ENCODE measurements around the gene LONP1.
"Not testable (repeated sequence)": the region's sequence is repeated elsewhere in the genome, so short reads cannot be mapped to it uniquely, and the experiment has no call there.

Gene LONP1

DNA sequence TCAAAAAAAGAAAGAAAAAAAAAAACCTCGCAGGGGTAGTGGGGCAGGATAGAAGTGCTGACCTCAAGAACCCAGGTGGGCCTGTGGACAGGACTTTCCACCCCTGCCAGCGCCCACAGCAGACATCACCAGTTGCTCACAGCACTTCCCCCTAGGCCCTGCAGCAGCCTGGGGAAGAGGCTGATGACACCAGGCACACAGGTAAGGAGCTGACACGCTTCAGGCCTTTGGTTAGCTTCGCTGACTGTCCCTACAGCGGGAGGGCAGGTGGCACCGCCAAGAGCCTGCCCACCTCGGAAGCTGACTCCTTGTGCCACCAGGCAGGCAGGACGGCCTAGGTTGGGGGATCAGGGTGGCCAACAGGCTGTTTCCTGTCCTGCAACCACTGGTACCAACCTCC, 8.9 kb downstream of the LONP1 start:
- Histone ChIP-seq H3K4me1 (ENCODE audit: control insufficient read depth, insufficient read depth, low read length) (no peaks in the 10 kb centered on the region), H3K27me3 (ENCODE audit: control insufficient read depth, insufficient read depth, low read length) (no peaks in the 10 kb centered on the region), H3K9ac (ENCODE audit: low read length) (no peak overlapping the region), H3K36me3 (ENCODE audit: control insufficient read depth, insufficient read depth, low read length) (peaks cover 85% of the 10 kb centered on the region), H3K9me3 (ENCODE audit: control insufficient read depth, insufficient read depth, low read depth, low read length) (no peaks in the 10 kb centered on the region), H3K27ac (ENCODE audit: low read depth, low read length) (no peak overlapping the region), H3K4me3 (ENCODE audit: low read depth, low read length) (no peak overlapping the region)

DNA sequence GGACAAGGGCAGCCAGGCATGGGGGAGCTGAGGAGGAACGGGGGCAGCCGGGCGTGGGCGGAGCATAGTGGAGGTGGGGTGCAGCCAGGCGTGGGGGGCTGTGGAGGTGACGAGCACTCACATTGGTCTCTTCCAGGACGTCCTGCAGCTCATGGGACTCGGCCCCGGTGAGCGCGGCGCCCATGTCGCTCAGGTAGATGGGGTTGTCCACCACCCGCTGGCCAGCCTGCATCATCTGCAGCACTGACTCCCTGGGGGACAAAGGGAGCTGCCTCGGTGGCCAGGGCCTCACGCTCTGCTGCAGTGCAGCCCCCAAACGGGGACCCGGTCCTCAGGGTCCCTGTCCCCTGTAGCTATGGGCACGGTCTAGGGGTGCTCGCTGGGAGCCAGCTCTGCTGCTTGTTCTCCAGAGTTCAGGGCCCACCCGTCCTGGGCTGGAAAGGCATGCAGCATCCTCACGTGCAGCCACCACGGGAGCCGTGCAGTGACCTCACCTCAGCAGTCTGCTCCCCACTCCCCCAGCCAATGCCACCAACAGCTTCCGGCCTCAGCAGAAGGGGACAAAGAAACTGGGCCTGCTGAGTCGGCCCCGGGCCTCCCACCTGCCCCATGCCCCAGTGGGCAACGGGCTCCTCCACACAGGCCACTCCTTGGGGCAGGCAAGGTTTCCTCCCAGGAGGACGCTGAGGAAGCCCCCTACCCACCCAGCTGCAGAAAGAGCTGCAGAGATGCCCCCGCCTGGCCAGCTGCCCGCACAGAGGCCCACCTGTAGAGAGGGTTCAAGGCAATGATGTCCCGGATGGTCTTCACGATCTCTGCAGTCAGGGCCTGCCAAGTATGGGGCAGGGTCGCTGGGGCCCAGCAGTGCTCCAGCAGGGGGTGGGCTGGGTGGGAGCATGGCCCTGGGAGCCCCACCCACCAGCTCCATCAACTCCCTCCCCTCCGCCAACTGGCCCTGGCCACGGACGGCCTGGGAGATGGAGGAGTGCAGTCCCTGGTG, 12.1 kb downstream of the LONP1 start:
- Histone ChIP-seq H3K9me3 (ENCODE audit: control insufficient read depth, insufficient read depth, low read depth, low read length) (peaks cover 4% of the 10 kb centered on the region; the same call in 1 of the 2 replicates), H3K36me3 (ENCODE audit: control insufficient read depth, insufficient read depth, low read length) (peaks cover 94% of the 10 kb centered on the region), H3K4me1 (ENCODE audit: control insufficient read depth, insufficient read depth, low read length) (no peaks in the 10 kb centered on the region), H3K27me3 (ENCODE audit: control insufficient read depth, insufficient read depth, low read length) (no peaks in the 10 kb centered on the region), H3K27ac (ENCODE audit: low read depth, low read length) (no peak overlapping the region), H3K9ac (ENCODE audit: low read length) (no peak overlapping the region), H3K4me3 (ENCODE audit: low read depth, low read length) (no peak overlapping the region)

GRCh38 chr19:5706876-5707573, 12.9 kb downstream of the LONP1 start:
- no peak overlapping the region for H3K4me3 ChIP-seq (ENCODE audit: low read depth, low read length)
- no peak overlapping the region for H3K27ac ChIP-seq (ENCODE audit: low read depth, low read length)
- peaks cover 4% of the 10 kb centered on the region; the same call in 1 of the 2 replicates for H3K9me3 ChIP-seq (ENCODE audit: control insufficient read depth, insufficient read depth, low read depth, low read length)
- H3K27me3 ChIP-seq (ENCODE audit: control insufficient read depth, insufficient read depth, low read length): no peaks in the 10 kb centered on the region
- no peak overlapping the region for H3K9ac ChIP-seq (ENCODE audit: low read length)
- H3K36me3 ChIP-seq (ENCODE audit: control insufficient read depth, insufficient read depth, low read length): peaks cover 86% of the 10 kb centered on the region
- no peaks in the 10 kb centered on the region for H3K4me1 ChIP-seq (ENCODE audit: control insufficient read depth, insufficient read depth, low read length)

DNA sequence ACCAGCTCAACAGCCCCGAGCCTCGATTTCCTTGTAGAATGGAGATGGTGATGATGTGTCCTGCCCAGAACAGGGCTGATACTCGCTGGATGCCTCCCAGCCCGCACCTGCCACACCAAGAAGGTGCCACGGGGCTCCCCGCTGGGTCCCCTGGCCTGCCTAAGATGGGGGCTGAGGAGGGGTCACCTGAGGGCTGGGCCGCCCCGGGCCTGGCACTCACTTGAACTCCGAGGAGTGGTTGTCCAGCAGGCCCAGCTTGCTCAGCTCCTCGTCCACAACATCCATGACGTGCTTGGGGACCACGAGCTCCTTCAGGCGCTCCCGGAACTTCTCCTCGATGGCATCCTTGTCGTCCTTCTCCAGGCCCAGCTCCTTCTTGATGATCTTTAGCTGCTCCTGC, 14.4 kb downstream of the LONP1 start:
- peaks cover 79% of the 10 kb centered on the region for H3K36me3 ChIP-seq (ENCODE audit: control insufficient read depth, insufficient read depth, low read length)
- no peak overlapping the region for H3K9ac ChIP-seq (ENCODE audit: low read length)
- no peaks in the 10 kb centered on the region for H3K27me3 ChIP-seq (ENCODE audit: control insufficient read depth, insufficient read depth, low read length)
- no peak overlapping the region for H3K4me3 ChIP-seq (ENCODE audit: low read depth, low read length)
- no peaks in the 10 kb centered on the region for H3K4me1 ChIP-seq (ENCODE audit: control insufficient read depth, insufficient read depth, low read length)
- no peak overlapping the region for H3K27ac ChIP-seq (ENCODE audit: low read depth, low read length)
- peaks cover 4% of the 10 kb centered on the region; the same call in 1 of the 2 replicates for H3K9me3 ChIP-seq (ENCODE audit: control insufficient read depth, insufficient read depth, low read depth, low read length)

DNA sequence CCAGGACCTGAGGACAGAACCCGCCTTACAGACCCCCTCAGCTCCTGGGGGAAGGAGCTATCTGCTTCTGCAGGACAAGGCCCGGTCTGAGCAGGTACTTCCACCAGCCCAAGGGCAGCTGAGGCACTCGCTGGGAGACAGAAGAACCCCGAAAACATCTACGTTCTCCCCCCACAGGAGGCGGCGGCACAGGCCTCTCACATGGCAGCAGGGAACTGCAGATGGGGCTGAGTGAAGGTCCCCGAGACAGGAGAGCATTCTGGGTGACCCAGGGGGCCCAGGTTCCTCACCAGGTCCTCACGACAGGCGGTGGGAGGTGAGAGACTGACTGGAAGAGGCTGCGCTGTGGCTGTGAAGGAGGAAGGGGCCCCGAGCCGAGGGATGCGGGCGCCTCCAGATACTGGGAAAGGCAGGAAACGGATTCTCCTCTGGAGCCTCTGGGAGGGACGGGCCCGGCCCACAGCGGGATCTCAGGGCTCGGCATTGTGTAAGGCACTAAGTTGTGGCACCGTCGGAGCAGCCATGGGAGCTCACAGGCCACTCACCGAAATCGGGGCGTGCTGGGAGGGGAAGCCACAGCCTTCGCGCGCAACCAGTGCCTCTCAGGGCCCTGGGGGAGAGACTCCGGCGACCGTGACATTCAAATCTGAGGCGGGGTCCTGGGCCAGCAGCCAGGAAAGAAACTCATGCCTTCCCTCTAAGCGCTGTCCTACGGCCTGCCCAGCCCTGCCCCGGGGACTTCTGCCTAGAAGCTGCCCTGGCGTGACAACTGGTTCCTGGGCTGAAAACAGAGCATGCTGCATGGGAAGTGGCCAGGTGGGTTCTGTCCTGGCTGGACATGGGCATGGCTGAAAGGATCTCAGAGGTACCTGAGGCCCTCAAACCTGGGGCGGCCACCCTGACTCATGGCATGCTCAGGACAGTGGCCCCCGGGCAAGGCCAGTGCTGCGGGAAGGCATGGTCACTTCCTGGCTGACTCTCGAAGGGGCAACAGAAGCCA, 15.8 kb downstream of the LONP1 start:
- H3K9ac ChIP-seq (ENCODE audit: low read length): no peak overlapping the region
- H3K9me3 ChIP-seq (ENCODE audit: control insufficient read depth, insufficient read depth, low read depth, low read length): peaks cover 4% of the 10 kb centered on the region; the same call in 1 of the 2 replicates
- H3K36me3 ChIP-seq (ENCODE audit: control insufficient read depth, insufficient read depth, low read length): peaks cover 79% of the 10 kb centered on the region
- H3K27ac ChIP-seq (ENCODE audit: low read depth, low read length): no peak overlapping the region
- no peaks in the 10 kb centered on the region for H3K4me1 ChIP-seq (ENCODE audit: control insufficient read depth, insufficient read depth, low read length)
- no peak overlapping the region for H3K4me3 ChIP-seq (ENCODE audit: low read depth, low read length)
- H3K27me3 ChIP-seq (ENCODE audit: control insufficient read depth, insufficient read depth, low read length): no peaks in the 10 kb centered on the region

DNA sequence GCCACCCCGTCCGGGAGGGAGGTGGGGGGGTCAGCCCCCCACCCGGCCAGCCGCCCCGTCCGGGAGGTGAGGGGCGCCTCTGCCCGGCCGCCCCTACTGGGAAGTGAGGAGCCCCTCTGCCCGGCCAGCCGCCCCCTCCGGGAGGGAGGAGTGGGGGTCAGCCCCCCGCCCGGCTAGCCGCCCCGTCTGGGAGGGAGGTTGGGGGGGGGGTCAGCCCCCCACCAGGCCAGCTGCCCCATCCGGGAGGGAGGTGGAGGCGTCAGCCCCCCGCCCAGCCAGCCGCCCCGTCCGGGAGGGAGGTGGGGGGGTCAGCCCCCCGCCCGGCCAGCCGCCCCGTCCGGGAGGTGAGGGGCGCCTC, 17.9 kb downstream of the LONP1 start:
- peaks cover 77% of the 10 kb centered on the region for H3K36me3 ChIP-seq (ENCODE audit: control insufficient read depth, insufficient read depth, low read length)
- not testable (repeated sequence) for H3K9me3 ChIP-seq (ENCODE audit: control insufficient read depth, insufficient read depth, low read depth, low read length); H3K27ac ChIP-seq (ENCODE audit: low read depth, low read length); H3K27me3 ChIP-seq (ENCODE audit: control insufficient read depth, insufficient read depth, low read length); H3K4me3 ChIP-seq (ENCODE audit: low read depth, low read length); H3K4me1 ChIP-seq (ENCODE audit: control insufficient read depth, insufficient read depth, low read length); H3K9ac ChIP-seq (ENCODE audit: low read length)

DNA sequence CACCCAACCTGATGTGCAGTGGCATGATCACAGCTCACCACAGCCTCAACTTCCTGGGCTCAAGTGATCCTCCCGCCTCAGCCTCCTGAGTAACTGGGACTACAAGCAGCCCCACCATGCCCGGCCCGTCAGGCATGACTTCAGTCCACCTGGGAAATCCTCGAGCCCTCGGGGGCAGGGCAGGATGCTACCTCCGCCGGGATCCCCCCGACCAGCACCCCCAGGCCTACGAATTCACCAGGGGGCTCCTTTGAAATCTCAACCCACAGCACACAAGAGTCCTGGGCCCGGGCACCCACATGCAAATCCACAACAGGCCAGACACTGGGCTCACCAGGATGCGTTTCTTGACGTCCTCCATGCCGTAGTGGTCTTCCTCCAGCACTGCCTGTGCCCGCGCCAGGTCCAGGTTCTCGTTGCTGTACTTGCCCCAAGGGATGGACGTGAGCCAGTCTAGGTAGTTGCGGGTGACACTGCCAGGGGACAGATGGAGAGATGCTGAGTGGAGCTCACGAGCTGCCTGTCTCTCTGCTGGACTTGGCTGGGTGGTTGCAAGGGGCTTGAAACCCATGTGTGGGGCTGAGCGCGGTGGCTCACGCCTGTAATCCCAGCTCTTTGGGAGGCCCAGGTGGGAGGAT, 19.4 kb downstream of the LONP1 start:
- H3K9me3 ChIP-seq (ENCODE audit: control insufficient read depth, insufficient read depth, low read depth, low read length): peaks cover 4% of the 10 kb centered on the region; the same call in 1 of the 2 replicates
- H3K4me3 ChIP-seq (ENCODE audit: low read depth, low read length): no peak overlapping the region
- H3K27ac ChIP-seq (ENCODE audit: low read depth, low read length): no peak overlapping the region
- H3K27me3 ChIP-seq (ENCODE audit: control insufficient read depth, insufficient read depth, low read length): no peaks in the 10 kb centered on the region
- H3K4me1 ChIP-seq (ENCODE audit: control insufficient read depth, insufficient read depth, low read length): no peaks in the 10 kb centered on the region
- H3K9ac ChIP-seq (ENCODE audit: low read length): no peak overlapping the region
- peaks cover 77% of the 10 kb centered on the region for H3K36me3 ChIP-seq (ENCODE audit: control insufficient read depth, insufficient read depth, low read length)

GRCh38 chr19:5698635-5699422, 21.1 kb downstream of the LONP1 start:
- Histone ChIP-seq H3K4me3 (ENCODE audit: low read depth, low read length) (no peak overlapping the region), H3K9me3 (ENCODE audit: control insufficient read depth, insufficient read depth, low read depth, low read length) (peaks cover 4% of the 10 kb centered on the region; the same call in 1 of the 2 replicates), H3K4me1 (ENCODE audit: control insufficient read depth, insufficient read depth, low read length) (no peaks in the 10 kb centered on the region), H3K9ac (ENCODE audit: low read length) (no peak overlapping the region), H3K27me3 (ENCODE audit: control insufficient read depth, insufficient read depth, low read length) (no peaks in the 10 kb centered on the region), H3K36me3 (ENCODE audit: control insufficient read depth, insufficient read depth, low read length) (peaks cover 77% of the 10 kb centered on the region), H3K27ac (ENCODE audit: low read depth, low read length) (no peak overlapping the region)

DNA sequence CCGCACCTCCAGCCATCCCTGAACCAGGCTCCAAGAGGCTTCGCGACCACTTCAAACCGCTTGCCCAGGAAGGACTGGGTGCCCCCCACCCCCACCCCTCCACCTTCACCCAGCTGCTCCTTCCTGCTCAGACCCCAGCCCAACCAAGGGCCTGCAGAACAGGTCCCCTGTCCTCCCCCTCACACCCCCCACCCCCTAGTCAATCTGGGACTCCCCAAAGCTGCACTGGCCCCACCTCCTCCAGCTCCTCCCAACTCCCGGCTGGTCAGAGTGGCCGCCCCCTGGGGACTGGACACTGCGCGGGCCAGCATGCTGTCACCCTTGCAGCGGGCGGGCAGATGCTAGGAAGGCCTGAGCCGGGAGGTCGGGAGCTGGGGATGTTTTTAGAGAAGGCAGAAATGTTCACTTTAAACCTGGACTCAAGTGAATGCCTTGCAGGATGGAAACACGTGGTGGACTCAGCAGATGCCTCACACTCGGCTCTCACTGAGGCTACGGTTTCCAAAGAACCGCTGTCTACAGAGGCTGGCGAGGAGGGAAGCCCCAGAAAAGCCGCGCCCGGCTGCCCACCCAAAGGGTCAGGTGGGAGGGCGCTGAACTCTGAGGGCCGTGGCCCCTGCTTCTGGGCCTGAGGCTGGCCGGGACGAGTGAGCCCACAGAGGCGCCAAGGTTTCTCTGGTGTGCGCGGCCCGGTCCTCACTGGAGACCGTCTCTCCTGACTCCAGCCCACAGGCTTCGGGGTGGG, 21.9 kb downstream of the LONP1 start:
- H3K9ac ChIP-seq (ENCODE audit: low read length): no peak overlapping the region
- H3K27me3 ChIP-seq (ENCODE audit: control insufficient read depth, insufficient read depth, low read length): no peaks in the 10 kb centered on the region
- peaks cover 77% of the 10 kb centered on the region for H3K36me3 ChIP-seq (ENCODE audit: control insufficient read depth, insufficient read depth, low read length)
- H3K9me3 ChIP-seq (ENCODE audit: control insufficient read depth, insufficient read depth, low read depth, low read length): no peaks in the 10 kb centered on the region
- no peak overlapping the region for H3K4me3 ChIP-seq (ENCODE audit: low read depth, low read length)
- H3K27ac ChIP-seq (ENCODE audit: low read depth, low read length): no peak overlapping the region
- no peaks in the 10 kb centered on the region for H3K4me1 ChIP-seq (ENCODE audit: control insufficient read depth, insufficient read depth, low read length)

Measured in HUES6 (cell line).